GM23338 (cell line): Measurements from ENCODE around the gene OPN1MW3. TPM values are rescaled to one million over a fixed set of nuclear protein-coding genes. Genes with fewer than 3 reads are reported as not detected.

ENCODE experiments used
- ATAC-seq: fragments of 200-7000 bp; cut with Tn5 transposase; 3 replicates; pipeline ENCODE4 v1.9.1; 2020
- DNase-seq: peaks from one replicate; pipeline ENCODE4 v3.0.0-alpha.2; 2015; ENCODE audit warnings: low spot score
- H2AFZ ChIP-seq: fragments of 200-600 bp; sonication (generic); 2 replicates; pipeline ENCODE4 v1.8.0; 2016; ENCODE audit warnings: antibody characterized with exemption, mild to moderate bottlenecking, moderate library complexity
- H3F3A ChIP-seq: fragments of 200-600 bp; sonication (generic); replicated peaks from 2 replicates; pipeline ENCODE4 v1.8.0; 2017; ENCODE audit warnings: antibody characterized with exemption, mixed run types, low read depth
- H3K27ac ChIP-seq: fragments of 200-600 bp; sonication (generic); 2 replicates; pipeline ENCODE4 v1.6.1; 2016; ENCODE audit warnings: low read depth
- H3K27me3 ChIP-seq: fragments of 200-600 bp; sonication (generic); 2 replicates; pipeline ENCODE4 v1.8.0; 2016; ENCODE audit warnings: mild to moderate bottlenecking, mixed run types, moderate library complexity; ENCODE audit not compliant: insufficient read depth
- H3K36me3 ChIP-seq: fragments of 200-600 bp; sonication (generic); 2 replicates; pipeline ENCODE4 v1.8.0; 2016; ENCODE audit warnings: mild to moderate bottlenecking; ENCODE audit not compliant: insufficient read depth
- H3K4me1 ChIP-seq: fragments of 200-600 bp; sonication (generic); 2 replicates; pipeline ENCODE4 v1.8.0; 2016; ENCODE audit warnings: mild to moderate bottlenecking, moderate library complexity; ENCODE audit not compliant: insufficient read depth
- H3K4me2 ChIP-seq: fragments of 200-600 bp; sonication (generic); 2 replicates; pipeline ENCODE4 v1.7.1; 2017; ENCODE audit warnings: mixed run types
- H3K4me3 ChIP-seq: fragments of 200-600 bp; sonication (generic); 2 replicates; pipeline ENCODE4 v1.6.1; 2016; ENCODE audit warnings: mixed run types
- H3K79me2 ChIP-seq: fragments of 200-600 bp; sonication (generic); replicated peaks from 2 replicates; pipeline ENCODE4 v1.8.0; 2017; ENCODE audit warnings: mild to moderate bottlenecking; ENCODE audit not compliant: insufficient read depth
- H3K9me2 ChIP-seq: fragments of 200-600 bp; sonication (generic); 2 replicates; pipeline ENCODE4 v1.8.0; 2017; ENCODE audit not compliant: insufficient read depth
- H4K20me1 ChIP-seq: fragments of 200-600 bp; sonication (generic); replicated peaks from 2 replicates; pipeline ENCODE4 v1.8.0; 2017; ENCODE audit warnings: mild to moderate bottlenecking; ENCODE audit not compliant: insufficient read depth
- H3K27ac Mint-ChIP-seq: 2 replicates; pipeline ENCODE4 v1.8.0; 2020; ENCODE audit warnings: inconsistent platforms, mild to moderate bottlenecking, moderate library complexity, mixed read lengths
- H3K27me3 Mint-ChIP-seq: 3 replicates; pipeline ENCODE4 v1.8.0; 2022; ENCODE audit warnings: low read depth, mild to moderate bottlenecking, moderate library complexity, mixed read lengths, inconsistent platforms; ENCODE audit not compliant: insufficient read depth, poor library complexity
- H3K36me3 Mint-ChIP-seq: 3 replicates; pipeline ENCODE4 v1.8.0; 2021; ENCODE audit warnings: low read depth, mild to moderate bottlenecking, inconsistent platforms, moderate library complexity, mixed read lengths
- H3K4me1 Mint-ChIP-seq: 3 replicates; pipeline ENCODE4 v1.8.0; 2020; ENCODE audit warnings: mild to moderate bottlenecking, inconsistent platforms, mixed read lengths
- H3K4me3 Mint-ChIP-seq: 3 replicates; pipeline ENCODE4 v1.8.0; 2021; ENCODE audit warnings: moderate library complexity, mild to moderate bottlenecking, inconsistent platforms, mixed read lengths
- H3K9me3 Mint-ChIP-seq: 3 replicates; pipeline ENCODE4 v1.8.0; 2020; ENCODE audit warnings: moderate library complexity, mild to moderate bottlenecking, inconsistent platforms, mixed read lengths
- CREB1 ChIP-seq: fragments of 250-450 bp; sonication (Bioruptor Pico); IDR thresholded peaks from 2 replicates; pipeline ENCODE4 v1.5.0; 2020; ENCODE audit warnings: low read depth, mild to moderate bottlenecking, moderate library complexity
- EZH2 ChIP-seq: fragments of 200-600 bp; sonication (generic); IDR thresholded peaks from one replicate; pipeline ENCODE4 v1.8.0; 2017; ENCODE audit warnings: antibody characterized with exemption, mild to moderate bottlenecking, low read depth; ENCODE audit not compliant: unreplicated experiment
- EZH2phosphoT487 ChIP-seq: fragments of 200-600 bp; sonication (generic); IDR thresholded peaks from one replicate; pipeline ENCODE4 v1.8.1; 2018; ENCODE audit warnings: antibody characterized with exemption; ENCODE audit not compliant: unreplicated experiment
- JUNB ChIP-seq: IDR thresholded peaks from one replicate; pipeline ENCODE4 v1.6.1; 2016; ENCODE audit warnings: antibody characterized with exemption; ENCODE audit not compliant: unreplicated experiment
- NANOG ChIP-seq: IDR thresholded peaks from 2 replicates; pipeline ENCODE4 v1.6.1; 2016; ENCODE audit warnings: antibody characterized with exemption, borderline replicate concordance
- STAT1 ChIP-seq: IDR thresholded peaks from one replicate; pipeline ENCODE4 v1.6.1; 2016; ENCODE audit warnings: antibody characterized with exemption; ENCODE audit not compliant: unreplicated experiment
- ZNF114 ChIP-seq: fragments of 250-450 bp; sonication (Bioruptor Pico); IDR thresholded peaks from 2 replicates; pipeline ENCODE4 v1.5.0; 2020; ENCODE audit warnings: mild to moderate bottlenecking, moderate library complexity
- ZNF331 ChIP-seq: fragments of 250-450 bp; sonication (Bioruptor Pico); IDR thresholded peaks from 2 replicates; pipeline ENCODE4 v1.5.0; 2020; ENCODE audit warnings: low read depth, mild to moderate bottlenecking, moderate library complexity
- polyA plus RNA-seq: library from polyadenylated mRNA; unstranded; fragments of >200 nt; fragmentation: Nextera tagmentation; extraction: Ambion mirVana; gene quantifications from 2 replicates; pipeline ENCODE4 v1.2.1, GENCODE V29; 2016
- total RNA-seq: library from RNA; depleted of rRNA; stranded (reverse); fragments of >200 nt; shearing (Covaris generic); gene quantifications from 2 replicates; pipeline ENCODE4 v1.2.3, GENCODE V29; 2014
- TF ChIP-seq, protein P1 (sequence below): IDR thresholded peaks from one replicate; pipeline ENCODE4 v1.6.1; 2018; ENCODE audit warnings: antibody characterized with exemption; ENCODE audit not compliant: unreplicated experiment
- TF ChIP-seq, protein P2 (sequence below), 2 experiments: fragments of 200-600 bp in 1 of 2; sonication (generic) in 1 of 2; conservative IDR thresholded peaks; 2 replicates each; pipeline versions ENCODE4 v1.5.1 to v1.6.1; 2016 to 2017; ENCODE audit warnings: antibody characterized with exemption in 2 of 2, low read depth in 2 of 2, mild to moderate bottlenecking in 2 of 2, moderate library complexity in 1 of 2
- TF ChIP-seq, protein P3 (sequence below): IDR thresholded peaks from 2 replicates; pipeline ENCODE4 v1.6.1; 2016; ENCODE audit warnings: antibody characterized with exemption

Gene OPN1MW3
- total and polyA plus RNA-seq, 2 experiments from 2014 or later = not detected

DNA sequence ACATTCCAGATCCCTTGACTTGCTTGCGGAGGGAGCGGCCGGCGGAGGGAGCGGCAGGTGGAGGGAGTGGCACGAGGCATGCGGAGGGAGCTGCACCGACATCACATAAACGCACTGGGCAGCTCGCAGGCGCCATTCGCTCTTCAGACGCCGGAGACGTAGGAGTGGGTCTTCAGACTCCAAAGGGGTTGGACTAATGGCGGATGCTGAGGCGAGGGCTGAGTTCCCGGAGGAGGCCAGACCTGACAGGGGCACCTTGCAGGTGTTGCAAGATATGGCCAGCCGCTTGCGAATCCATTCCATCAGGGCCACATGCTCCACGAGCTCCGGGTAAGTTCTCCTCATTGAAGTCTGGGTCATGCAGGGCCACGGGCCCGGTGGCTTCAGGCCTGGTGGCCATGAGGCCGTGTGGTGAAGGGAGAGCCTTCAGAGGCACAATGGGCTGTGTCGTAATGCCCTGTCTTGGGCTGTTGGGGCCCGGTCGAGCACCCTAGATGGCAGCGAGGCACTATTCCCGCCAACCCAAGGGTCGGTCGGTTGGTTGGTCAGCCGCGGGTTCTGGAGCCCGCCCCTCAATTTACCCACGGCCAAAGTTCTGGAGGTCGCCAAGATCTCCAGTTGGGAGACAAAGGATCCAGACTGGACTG, 38.4 kb downstream of the OPN1MW3 start, which contains the start of gene TKTL1:
TKTL1 (plus strand) TSS at position 132 of the 647 bp plus-strand sequence; CDS start at position 197, 65 bp downstream.
- H3K79me2 ChIP-seq = no peaks in the 10 kb centered on the region
- no peak within 1 kb of the TSS for H3K4me3 Mint-ChIP-seq
- H3K27ac Mint-ChIP-seq = no peak within 1 kb of the TSS
- no peaks in the 10 kb centered on the region for H3K4me1 ChIP-seq
- H3K4me2 ChIP-seq = no peak within 1 kb of the TSS
- no peaks in the 10 kb centered on the region for H4K20me1 ChIP-seq
- H2AFZ ChIP-seq = no peak within 1 kb of the TSS
- ATAC-seq = no peak
- H3F3A ChIP-seq = no peaks in the 10 kb centered on the region
- no peaks in the 10 kb centered on the region for H3K27me3 ChIP-seq
- no peaks in the 10 kb centered on the region for H3K36me3 Mint-ChIP-seq
- H3K4me3 ChIP-seq = no peak within 1 kb of the TSS
- no peaks in the 10 kb centered on the region for H3K9me2 ChIP-seq
- TF ChIP-seq STAT1 (no peak), EZH2phosphoT487 (no peak)
- TF ChIP-seq, protein P1, sequence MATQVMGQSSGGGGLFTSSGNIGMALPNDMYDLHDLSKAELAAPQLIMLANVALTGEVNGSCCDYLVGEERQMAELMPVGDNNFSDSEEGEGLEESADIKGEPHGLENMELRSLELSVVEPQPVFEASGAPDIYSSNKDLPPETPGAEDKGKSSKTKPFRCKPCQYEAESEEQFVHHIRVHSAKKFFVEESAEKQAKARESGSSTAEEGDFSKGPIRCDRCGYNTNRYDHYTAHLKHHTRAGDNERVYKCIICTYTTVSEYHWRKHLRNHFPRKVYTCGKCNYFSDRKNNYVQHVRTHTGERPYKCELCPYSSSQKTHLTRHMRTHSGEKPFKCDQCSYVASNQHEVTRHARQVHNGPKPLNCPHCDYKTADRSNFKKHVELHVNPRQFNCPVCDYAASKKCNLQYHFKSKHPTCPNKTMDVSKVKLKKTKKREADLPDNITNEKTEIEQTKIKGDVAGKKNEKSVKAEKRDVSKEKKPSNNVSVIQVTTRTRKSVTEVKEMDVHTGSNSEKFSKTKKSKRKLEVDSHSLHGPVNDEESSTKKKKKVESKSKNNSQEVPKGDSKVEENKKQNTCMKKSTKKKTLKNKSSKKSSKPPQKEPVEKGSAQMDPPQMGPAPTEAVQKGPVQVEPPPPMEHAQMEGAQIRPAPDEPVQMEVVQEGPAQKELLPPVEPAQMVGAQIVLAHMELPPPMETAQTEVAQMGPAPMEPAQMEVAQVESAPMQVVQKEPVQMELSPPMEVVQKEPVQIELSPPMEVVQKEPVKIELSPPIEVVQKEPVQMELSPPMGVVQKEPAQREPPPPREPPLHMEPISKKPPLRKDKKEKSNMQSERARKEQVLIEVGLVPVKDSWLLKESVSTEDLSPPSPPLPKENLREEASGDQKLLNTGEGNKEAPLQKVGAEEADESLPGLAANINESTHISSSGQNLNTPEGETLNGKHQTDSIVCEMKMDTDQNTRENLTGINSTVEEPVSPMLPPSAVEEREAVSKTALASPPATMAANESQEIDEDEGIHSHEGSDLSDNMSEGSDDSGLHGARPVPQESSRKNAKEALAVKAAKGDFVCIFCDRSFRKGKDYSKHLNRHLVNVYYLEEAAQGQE = no peak
- TF ChIP-seq, protein P2, sequence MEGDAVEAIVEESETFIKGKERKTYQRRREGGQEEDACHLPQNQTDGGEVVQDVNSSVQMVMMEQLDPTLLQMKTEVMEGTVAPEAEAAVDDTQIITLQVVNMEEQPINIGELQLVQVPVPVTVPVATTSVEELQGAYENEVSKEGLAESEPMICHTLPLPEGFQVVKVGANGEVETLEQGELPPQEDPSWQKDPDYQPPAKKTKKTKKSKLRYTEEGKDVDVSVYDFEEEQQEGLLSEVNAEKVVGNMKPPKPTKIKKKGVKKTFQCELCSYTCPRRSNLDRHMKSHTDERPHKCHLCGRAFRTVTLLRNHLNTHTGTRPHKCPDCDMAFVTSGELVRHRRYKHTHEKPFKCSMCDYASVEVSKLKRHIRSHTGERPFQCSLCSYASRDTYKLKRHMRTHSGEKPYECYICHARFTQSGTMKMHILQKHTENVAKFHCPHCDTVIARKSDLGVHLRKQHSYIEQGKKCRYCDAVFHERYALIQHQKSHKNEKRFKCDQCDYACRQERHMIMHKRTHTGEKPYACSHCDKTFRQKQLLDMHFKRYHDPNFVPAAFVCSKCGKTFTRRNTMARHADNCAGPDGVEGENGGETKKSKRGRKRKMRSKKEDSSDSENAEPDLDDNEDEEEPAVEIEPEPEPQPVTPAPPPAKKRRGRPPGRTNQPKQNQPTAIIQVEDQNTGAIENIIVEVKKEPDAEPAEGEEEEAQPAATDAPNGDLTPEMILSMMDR (conservative IDR thresholded peaks at IDR 0.05; ENCODE audit: low read depth in 2 of 2) = no peak
- H3K27me3 Mint-ChIP-seq = peaks cover 6% of the 10 kb centered on the region
- H3K27ac ChIP-seq = no peak within 1 kb of the TSS
- DNase-seq = no peak
- no peaks in the 10 kb centered on the region; the same call in 2 of the 3 replicates for H3K9me3 Mint-ChIP-seq
- H3K4me1 Mint-ChIP-seq = no peaks in the 10 kb centered on the region
- no peaks in the 10 kb centered on the region for H3K36me3 ChIP-seq

DNA sequence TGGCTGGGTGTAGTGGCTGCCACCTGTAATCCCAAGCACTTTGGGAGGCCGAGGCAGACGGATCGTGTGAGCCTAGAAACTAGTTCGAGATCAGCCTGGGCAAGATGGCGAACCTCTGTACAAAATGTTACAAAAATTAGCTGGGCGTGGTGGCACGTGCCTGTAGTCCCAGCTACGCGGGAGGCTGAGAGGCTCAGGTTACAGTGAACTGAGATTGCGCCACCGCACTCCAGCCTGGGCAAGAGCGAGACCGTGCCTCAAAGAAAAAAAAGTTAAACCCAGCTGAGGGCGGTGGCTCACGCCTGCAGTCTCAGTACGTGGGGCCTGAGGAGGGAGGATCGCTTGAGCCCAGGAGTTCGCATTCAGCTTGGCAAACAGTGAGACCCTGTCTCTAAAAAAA, 39.3 kb downstream of the OPN1MW3 start:
- H3K36me3 Mint-ChIP-seq = no peaks in the 10 kb centered on the region
- DNase-seq = no peak
- Histone ChIP-seq H3K79me2 (no peaks in the 10 kb centered on the region), H2AFZ (no peak overlapping the region), H3K27ac (no peak overlapping the region), H3K4me3 (no peak overlapping the region), H3K4me1 (no peaks in the 10 kb centered on the region), H3K4me2 (no peak overlapping the region), H3K36me3 (no peaks in the 10 kb centered on the region), H3F3A (no peaks in the 10 kb centered on the region), H3K27me3 (no peaks in the 10 kb centered on the region), H3K9me2 (no peaks in the 10 kb centered on the region), H4K20me1 (no peaks in the 10 kb centered on the region)
- no peak overlapping the region for H3K4me3 Mint-ChIP-seq
- H3K27me3 Mint-ChIP-seq = peaks cover 6% of the 10 kb centered on the region
- ATAC-seq = no peak
- H3K27ac Mint-ChIP-seq = no peak overlapping the region
- no peaks in the 10 kb centered on the region; the same call in 2 of the 3 replicates for H3K9me3 Mint-ChIP-seq
- no peaks in the 10 kb centered on the region for H3K4me1 Mint-ChIP-seq
- TF ChIP-seq EZH2 (no peak), CREB1 (CRISPR knock-in tag) (no peak), NANOG (no peak), ZNF331 (CRISPR knock-in tag) (no peak), EZH2phosphoT487 (no peak), STAT1 (no peak), ZNF114 (CRISPR knock-in tag) (no peak), JUNB (no peak)
- TF ChIP-seq, protein P3, sequence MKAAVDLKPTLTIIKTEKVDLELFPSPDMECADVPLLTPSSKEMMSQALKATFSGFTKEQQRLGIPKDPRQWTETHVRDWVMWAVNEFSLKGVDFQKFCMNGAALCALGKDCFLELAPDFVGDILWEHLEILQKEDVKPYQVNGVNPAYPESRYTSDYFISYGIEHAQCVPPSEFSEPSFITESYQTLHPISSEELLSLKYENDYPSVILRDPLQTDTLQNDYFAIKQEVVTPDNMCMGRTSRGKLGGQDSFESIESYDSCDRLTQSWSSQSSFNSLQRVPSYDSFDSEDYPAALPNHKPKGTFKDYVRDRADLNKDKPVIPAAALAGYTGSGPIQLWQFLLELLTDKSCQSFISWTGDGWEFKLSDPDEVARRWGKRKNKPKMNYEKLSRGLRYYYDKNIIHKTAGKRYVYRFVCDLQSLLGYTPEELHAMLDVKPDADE = no peak
- TF ChIP-seq, protein P2 (conservative IDR thresholded peaks at IDR 0.05; ENCODE audit: low read depth in 2 of 2) = no peak
- TF ChIP-seq, protein P1 = no peak
